GM19023 (cell line): ENCODE data around the gene GPSM1.

Experiments used
- ATAC-seq: cut with Tn5 transposase; IDR thresholded peaks from one replicate; pipeline ENCODE4 v1.9.1; 2021; ENCODE audit warnings: mild to moderate bottlenecking, moderate library complexity; ENCODE audit not compliant: unreplicated experiment

The GPSM1 gene

GRCh38 chr9:136373300-136374182 is 46.2 kb downstream of the GPSM1 start, which contains the start of gene CARD9:
Gene CARD9 (minus strand): TSS chr9:136373669. CDS start chr9:136372078, 1,591 bp downstream.
- no peak for ATAC-seq

- ATAC-seq, result no peak
Measured at GRCh38 chr9:136374183-136374575, 46.8 kb downstream of the GPSM1 start.

GRCh38 chr9:136375096-136375495 is 47.8 kb downstream of the GPSM1 start:
- no peak for ATAC-seq

- no peak for ATAC-seq
Measured at GRCh38 chr9:136376457-136376856, 49.1 kb downstream of the GPSM1 start.

GRCh38 chr9:136377341-136378169 is 50.2 kb downstream of the GPSM1 start:
- ATAC-seq, result no peak

- no peak for ATAC-seq
Measured at GRCh38 chr9:136378170-136379002, 51.0 kb downstream of the GPSM1 start.

GRCh38 chr9:136379003-136379287 is 51.6 kb downstream of the GPSM1 start:
- ATAC-seq, result no peak

- no peak for ATAC-seq
Measured at GRCh38 chr9:136379401-136379800, 52.1 kb downstream of the GPSM1 start.

GRCh38 chr9:136379891-136380290 is 52.6 kb downstream of the GPSM1 start:
- no peak for ATAC-seq

- ATAC-seq, result no peak
Measured at GRCh38 chr9:136380381-136380780, 53.0 kb downstream of the GPSM1 start.

- ATAC-seq, result no peak
Measured at GRCh38 chr9:136381311-136381710, 54.0 kb downstream of the GPSM1 start.

- ATAC-seq, result no peak
Measured at GRCh38 chr9:136381966-136382513, 54.7 kb downstream of the GPSM1 start.

- ATAC-seq, result no peak
Measured at GRCh38 chr9:136383436-136383835, 56.1 kb downstream of the GPSM1 start.

GRCh38 chr9:136385015-136385414 is 57.7 kb downstream of the GPSM1 start:
- no peak for ATAC-seq

GRCh38 chr9:136386018-136386417 is 58.7 kb downstream of the GPSM1 start:
- no peak for ATAC-seq

GRCh38 chr9:136387217-136387616 is 59.9 kb downstream of the GPSM1 start:
- no peak for ATAC-seq

GRCh38 chr9:136389396-136389795 is 62.1 kb downstream of the GPSM1 start:
- ATAC-seq, result no peak

GRCh38 chr9:136391737-136392537 is 64.6 kb downstream of the GPSM1 start:
- ATAC-seq, result no peak

GRCh38 chr9:136392538-136393449 is 65.5 kb downstream of the GPSM1 start:
- ATAC-seq, result no peak
